ENCODE data around the gene MAGEB17. TPM values are rescaled to one million over a fixed set of nuclear protein-coding genes. Genes with fewer than 3 reads are reported as not detected.
"Not testable (repeated sequence)": the region's sequence is repeated elsewhere in the genome, so short reads cannot be mapped to it uniquely, and the experiment has no call there.

The MAGEB17 gene
- total RNA-seq, 1 experiment from 2014 or later: not detected

- DNase-seq (ENCODE audit: low read depth): no peak
Observed at GRCh38 chrX:16156692-16157331, 10.5 kb upstream of the MAGEB17 start.

GRCh38 chrX:16160729-16161128 lies 6.6 kb upstream of the MAGEB17 start:
- peak; percentile 93 for DNase-seq (ENCODE audit: low read depth)

GRCh38 chrX:16161173-16161572 lies 6.1 kb upstream of the MAGEB17 start:
- not testable (repeated sequence) for DNase-seq (ENCODE audit: low read depth)

GRCh38 chrX:16162391-16162790 lies 4.9 kb upstream of the MAGEB17 start:
- no peak for DNase-seq (ENCODE audit: low read depth)

GRCh38 chrX:16164748-16165147 lies 2.5 kb upstream of the MAGEB17 start:
- no peak for DNase-seq (ENCODE audit: low read depth)

GRCh38 chrX:16171039-16171438 lies 3.8 kb downstream of the MAGEB17 start:
- DNase-seq (ENCODE audit: low read depth): no peak

GRCh38 chrX:16171944-16172343 lies 4.7 kb downstream of the MAGEB17 start:
- DNase-seq (ENCODE audit: low read depth): no peak

- no peak for DNase-seq (ENCODE audit: low read depth)
Observed at GRCh38 chrX:16172391-16172790, 5.1 kb downstream of the MAGEB17 start.

- no peak for DNase-seq (ENCODE audit: low read depth)
Observed at GRCh38 chrX:16175329-16176061, 8.2 kb downstream of the MAGEB17 start.

- DNase-seq (ENCODE audit: low read depth): no peak
Observed at GRCh38 chrX:16177260-16177659, 10.0 kb downstream of the MAGEB17 start.

- DNase-seq (ENCODE audit: low read depth): peak; percentile 27
Observed at GRCh38 chrX:16183843-16184242, 16.6 kb downstream of the MAGEB17 start.

- DNase-seq (ENCODE audit: low read depth): peak; percentile 96
Observed at GRCh38 chrX:16185725-16186136, 18.4 kb downstream of the MAGEB17 start.

GRCh38 chrX:16186380-16187007 lies 19.2 kb downstream of the MAGEB17 start:
- no peak for DNase-seq (ENCODE audit: low read depth)

GRCh38 chrX:16187024-16187760 lies 19.9 kb downstream of the MAGEB17 start:
- DNase-seq (ENCODE audit: low read depth): no peak

- DNase-seq (ENCODE audit: low read depth): peak; percentile 32
Observed at GRCh38 chrX:16188687-16189086, 21.4 kb downstream of the MAGEB17 start.

GRCh38 chrX:16191605-16192004 lies 24.3 kb downstream of the MAGEB17 start:
- DNase-seq (ENCODE audit: low read depth): no peak

GRCh38 chrX:16196829-16197228 lies 29.5 kb downstream of the MAGEB17 start:
- DNase-seq (ENCODE audit: low read depth): peak; percentile 32

- no peak for DNase-seq (ENCODE audit: low read depth)
Observed at GRCh38 chrX:16199343-16199742, 32.1 kb downstream of the MAGEB17 start.

- no peak for DNase-seq (ENCODE audit: low read depth)
Observed at GRCh38 chrX:16202943-16203342, 35.7 kb downstream of the MAGEB17 start.

- no peak for DNase-seq (ENCODE audit: low read depth)
Observed at GRCh38 chrX:16204538-16204937, 37.3 kb downstream of the MAGEB17 start.

- DNase-seq (ENCODE audit: low read depth): no peak
Observed at GRCh38 chrX:16205840-16206239, 38.6 kb downstream of the MAGEB17 start.

GRCh38 chrX:16207634-16208033 lies 40.4 kb downstream of the MAGEB17 start:
- DNase-seq (ENCODE audit: low read depth): no peak

Measured in HT1080 (cell line).